DND-41 (cell line): Measurements from ENCODE around the gene WNT10A.

Experiments
- EZH2 ChIP-seq: IDR thresholded peaks from 3 replicates; pipeline ENCODE4 v1.6.1; 2012; ENCODE audit warnings: borderline replicate concordance, low read depth, mild to moderate bottlenecking, moderate library complexity, low read length, inconsistent platforms; ENCODE audit not compliant: severe bottlenecking
- TF ChIP-seq, protein P1 (sequence below): IDR thresholded peaks from 2 replicates; pipeline ENCODE4 v1.5.1; 2012; ENCODE audit warnings: borderline replicate concordance, low read length, moderate library complexity, mild to moderate bottlenecking; ENCODE audit not compliant: poor library complexity, severe bottlenecking; ENCODE audit errors: extremely low read depth

DNA sequence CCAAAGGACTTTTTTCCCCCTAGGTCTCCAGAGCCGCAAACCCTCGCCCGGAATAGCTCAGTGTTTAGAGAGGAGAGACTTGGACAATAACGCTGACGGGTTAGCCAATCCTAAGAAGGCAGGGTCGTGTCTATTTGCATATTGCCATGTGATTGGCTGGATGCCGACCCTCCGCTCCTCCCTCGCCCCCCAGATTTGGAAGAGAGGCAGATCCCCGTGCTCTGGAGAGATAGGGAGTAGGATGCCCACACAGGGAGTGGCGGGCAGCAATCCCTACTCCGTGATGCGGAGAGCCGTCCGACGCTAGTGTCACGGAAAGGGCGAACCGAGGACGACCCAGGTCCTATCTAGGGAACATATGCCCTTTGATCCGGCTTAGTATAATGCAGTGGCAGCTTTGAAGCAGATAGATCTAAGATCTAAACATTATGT is 19.7 kb upstream of the WNT10A start:
- TF ChIP-seq, protein P1, sequence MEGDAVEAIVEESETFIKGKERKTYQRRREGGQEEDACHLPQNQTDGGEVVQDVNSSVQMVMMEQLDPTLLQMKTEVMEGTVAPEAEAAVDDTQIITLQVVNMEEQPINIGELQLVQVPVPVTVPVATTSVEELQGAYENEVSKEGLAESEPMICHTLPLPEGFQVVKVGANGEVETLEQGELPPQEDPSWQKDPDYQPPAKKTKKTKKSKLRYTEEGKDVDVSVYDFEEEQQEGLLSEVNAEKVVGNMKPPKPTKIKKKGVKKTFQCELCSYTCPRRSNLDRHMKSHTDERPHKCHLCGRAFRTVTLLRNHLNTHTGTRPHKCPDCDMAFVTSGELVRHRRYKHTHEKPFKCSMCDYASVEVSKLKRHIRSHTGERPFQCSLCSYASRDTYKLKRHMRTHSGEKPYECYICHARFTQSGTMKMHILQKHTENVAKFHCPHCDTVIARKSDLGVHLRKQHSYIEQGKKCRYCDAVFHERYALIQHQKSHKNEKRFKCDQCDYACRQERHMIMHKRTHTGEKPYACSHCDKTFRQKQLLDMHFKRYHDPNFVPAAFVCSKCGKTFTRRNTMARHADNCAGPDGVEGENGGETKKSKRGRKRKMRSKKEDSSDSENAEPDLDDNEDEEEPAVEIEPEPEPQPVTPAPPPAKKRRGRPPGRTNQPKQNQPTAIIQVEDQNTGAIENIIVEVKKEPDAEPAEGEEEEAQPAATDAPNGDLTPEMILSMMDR: no peak
- no peak for TF ChIP-seq EZH2
